Keratinocyte (primary cell): ENCODE data around the gene PARP11.
A peak's percentile ranks its signal among the peaks of the same experiment; 100 is the strongest.

ENCODE experiments used
- CTCF ChIP-seq, 3 experiments: IDR thresholded peaks in 1 of 3; conservative IDR thresholded peaks in 1 of 3; optimal IDR thresholded peaks in 1 of 3; 2 replicates in 2 of 3; 3 replicates in 1 of 3; pipeline versions ENCODE3 to v1.5.1; 2011; ENCODE audit warnings: low read length in 3 of 3, mild to moderate bottlenecking in 3 of 3, moderate library complexity in 2 of 3, control low read depth in 1 of 3, inconsistent platforms in 1 of 3; ENCODE audit not compliant: insufficient read depth in 2 of 3; ENCODE audit errors: extremely low read depth in 1 of 3
- EZH2 ChIP-seq: IDR thresholded peaks from one replicate; pipeline ENCODE4 v1.6.1; 2012; ENCODE audit warnings: inconsistent platforms, mild to moderate bottlenecking, low read length, moderate library complexity

GRCh38 chr12:3885277-3886094, 12.3 kb upstream of the PARP11 start:
- TF ChIP-seq CTCF (optimal IDR thresholded peaks at IDR 0.05 in 1 of 3, IDR thresholded peaks at IDR 0.05 in 1 of 3, conservative IDR thresholded peaks at IDR 0.05 in 1 of 3; ENCODE audit: extremely low read depth in 1 of 3, insufficient read depth in 2 of 3, low read length in 3 of 3): peak; percentile 46 to 64 (median 64)
- TF ChIP-seq EZH2: no peak
